ENCODE results near the gene KLHL10.

The KLHL10 gene

GRCh38 chr17:41895617-41896016 lies 58.0 kb downstream of the KLHL10 start:
- DNase-seq (ENCODE audit: low read depth), result no peak

- DNase-seq (ENCODE audit: low read depth), result no peak
Observed at GRCh38 chr17:41896726-41897125, 59.1 kb downstream of the KLHL10 start.
